Lower lobe of right lung (tissue), 2 donors: ENCODE measurements around the gene ZNF487. TPM values are rescaled to one million over a fixed set of nuclear protein-coding genes. Genes with fewer than 3 reads are reported as not detected.

Source experiments
- ATAC-seq, 2 donors: fragments of 200-7000 bp; cut with Tn5 transposase; one replicate each; pipeline ENCODE4 v1.9.1; 2020 to 2022; ENCODE audit warnings: mild to moderate bottlenecking in 2 of 2, moderate library complexity in 2 of 2
- DNase-seq: peaks from one replicate; pipeline ENCODE4 v3.0.0-alpha.2; 2020
- H3K27ac ChIP-seq: fragments of 200-600 bp; one replicate; pipeline ENCODE4 v1.8.0; 2022
- H3K27me3 ChIP-seq: fragments of 200-600 bp; one replicate; pipeline ENCODE4 v1.8.0; 2022; ENCODE audit warnings: low read depth
- H3K36me3 ChIP-seq: fragments of 200-600 bp; one replicate; pipeline ENCODE4 v1.8.0; 2022; ENCODE audit warnings: mild to moderate bottlenecking
- H3K4me1 ChIP-seq: fragments of 200-600 bp; one replicate; pipeline ENCODE4 v1.8.0; 2022
- H3K4me3 ChIP-seq: fragments of 200-600 bp; one replicate; pipeline ENCODE4 v1.8.0; 2022; ENCODE audit warnings: mild to moderate bottlenecking
- H3K9me3 ChIP-seq: fragments of 200-600 bp; one replicate; pipeline ENCODE4 v1.8.0; 2022
- intact Hi-C: fragments of 100-400 bp; cut with DNase I; formaldehyde crosslinking; loops from one replicate; pipeline ENCODE4 v1.11.0; 2022
- total RNA-seq: library from RNA; stranded (reverse); fragmentation: NEBNext Ultra II Directional; extraction: Animal tissue kit (Norgen Biotek cat#: 25700); gene quantifications from one replicate; pipeline ENCODE4 v1.2.1, GENCODE V29; 2021
- TF ChIP-seq, protein P1 (sequence below): fragments of 200-600 bp; IDR thresholded peaks from one replicate; pipeline ENCODE4 v1.8.0; 2022; ENCODE audit warnings: antibody characterized with exemption, mild to moderate bottlenecking
- donor health status: DM: no; HTN: yes; CAD: no; lungs with severe emphysema.

ZNF487 gene
- total RNA-seq, 1 donor from 2014 or later, result 5.0 TPM

DNA sequence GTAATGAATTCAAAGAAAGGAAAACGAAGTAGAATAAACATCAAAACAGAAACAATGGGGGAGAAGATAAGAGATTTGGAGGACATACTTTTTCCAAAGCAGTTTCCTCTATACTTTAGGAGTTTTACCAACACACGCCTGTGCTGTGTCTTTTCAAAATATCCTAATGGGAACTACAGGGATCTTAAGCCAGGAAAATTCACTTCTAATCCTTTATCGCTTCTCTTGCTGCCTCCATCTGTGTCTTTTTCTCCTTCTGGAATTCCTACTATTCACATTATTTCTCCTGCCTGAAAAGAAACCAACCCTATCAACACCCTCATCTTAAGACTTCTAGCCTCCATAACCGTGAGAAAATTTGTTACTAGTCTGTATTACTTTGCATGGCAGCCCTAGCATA lies 34.7 kb upstream of the ZNF487 start:
- intact Hi-C loops, result no loop called here
- Histone ChIP-seq H3K27me3 (no peaks in the 10 kb centered on the region), H3K4me3 (no peak overlapping the region), H3K4me1 (peaks cover 95% of the 10 kb centered on the region), H3K9me3 (no peaks in the 10 kb centered on the region), H3K36me3 (peaks cover 27% of the 10 kb centered on the region), H3K27ac (no peak overlapping the region)
- TF ChIP-seq, protein P1, sequence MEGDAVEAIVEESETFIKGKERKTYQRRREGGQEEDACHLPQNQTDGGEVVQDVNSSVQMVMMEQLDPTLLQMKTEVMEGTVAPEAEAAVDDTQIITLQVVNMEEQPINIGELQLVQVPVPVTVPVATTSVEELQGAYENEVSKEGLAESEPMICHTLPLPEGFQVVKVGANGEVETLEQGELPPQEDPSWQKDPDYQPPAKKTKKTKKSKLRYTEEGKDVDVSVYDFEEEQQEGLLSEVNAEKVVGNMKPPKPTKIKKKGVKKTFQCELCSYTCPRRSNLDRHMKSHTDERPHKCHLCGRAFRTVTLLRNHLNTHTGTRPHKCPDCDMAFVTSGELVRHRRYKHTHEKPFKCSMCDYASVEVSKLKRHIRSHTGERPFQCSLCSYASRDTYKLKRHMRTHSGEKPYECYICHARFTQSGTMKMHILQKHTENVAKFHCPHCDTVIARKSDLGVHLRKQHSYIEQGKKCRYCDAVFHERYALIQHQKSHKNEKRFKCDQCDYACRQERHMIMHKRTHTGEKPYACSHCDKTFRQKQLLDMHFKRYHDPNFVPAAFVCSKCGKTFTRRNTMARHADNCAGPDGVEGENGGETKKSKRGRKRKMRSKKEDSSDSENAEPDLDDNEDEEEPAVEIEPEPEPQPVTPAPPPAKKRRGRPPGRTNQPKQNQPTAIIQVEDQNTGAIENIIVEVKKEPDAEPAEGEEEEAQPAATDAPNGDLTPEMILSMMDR, result no peak
- no peak for DNase-seq
- ATAC-seq, result no peak

DNA sequence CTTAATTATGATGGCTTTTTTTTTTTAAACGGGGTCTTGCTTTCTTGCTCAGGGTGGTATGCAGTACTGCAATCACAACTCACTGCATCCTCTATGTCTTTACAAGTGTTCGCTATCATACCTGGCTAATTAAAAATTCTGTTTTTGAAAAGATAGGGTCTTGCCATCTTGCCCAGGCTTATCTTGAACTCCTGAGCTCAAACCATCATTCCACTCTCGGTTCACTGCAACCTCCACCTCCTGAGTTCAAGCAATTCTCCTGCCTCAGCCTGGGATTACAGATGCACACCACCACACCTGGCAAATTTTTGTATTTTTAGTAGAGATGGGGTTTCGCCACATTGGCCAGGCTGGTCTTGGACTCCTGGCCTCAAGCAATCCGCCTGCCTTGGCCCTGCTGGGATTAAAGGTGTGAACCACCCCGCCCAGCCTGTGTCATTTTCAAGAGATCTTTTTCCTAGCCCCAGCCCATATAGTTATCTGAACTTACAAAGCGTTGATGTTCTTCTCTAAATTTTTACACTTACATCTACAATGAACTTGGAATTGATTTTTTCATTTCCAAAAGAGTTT lies 33.9 kb upstream of the ZNF487 start:
- Histone ChIP-seq H3K36me3 (peaks cover 27% of the 10 kb centered on the region), H3K9me3 (no peaks in the 10 kb centered on the region), H3K4me3 (no peak overlapping the region), H3K27ac (peak overlapping the region; percentile 1), H3K27me3 (no peaks in the 10 kb centered on the region), H3K4me1 (peaks cover 88% of the 10 kb centered on the region)
- ATAC-seq (no peak), DNase-seq (no peak)
- TF ChIP-seq, protein P1, result no peak
- intact Hi-C loops, result no loop called here

DNA sequence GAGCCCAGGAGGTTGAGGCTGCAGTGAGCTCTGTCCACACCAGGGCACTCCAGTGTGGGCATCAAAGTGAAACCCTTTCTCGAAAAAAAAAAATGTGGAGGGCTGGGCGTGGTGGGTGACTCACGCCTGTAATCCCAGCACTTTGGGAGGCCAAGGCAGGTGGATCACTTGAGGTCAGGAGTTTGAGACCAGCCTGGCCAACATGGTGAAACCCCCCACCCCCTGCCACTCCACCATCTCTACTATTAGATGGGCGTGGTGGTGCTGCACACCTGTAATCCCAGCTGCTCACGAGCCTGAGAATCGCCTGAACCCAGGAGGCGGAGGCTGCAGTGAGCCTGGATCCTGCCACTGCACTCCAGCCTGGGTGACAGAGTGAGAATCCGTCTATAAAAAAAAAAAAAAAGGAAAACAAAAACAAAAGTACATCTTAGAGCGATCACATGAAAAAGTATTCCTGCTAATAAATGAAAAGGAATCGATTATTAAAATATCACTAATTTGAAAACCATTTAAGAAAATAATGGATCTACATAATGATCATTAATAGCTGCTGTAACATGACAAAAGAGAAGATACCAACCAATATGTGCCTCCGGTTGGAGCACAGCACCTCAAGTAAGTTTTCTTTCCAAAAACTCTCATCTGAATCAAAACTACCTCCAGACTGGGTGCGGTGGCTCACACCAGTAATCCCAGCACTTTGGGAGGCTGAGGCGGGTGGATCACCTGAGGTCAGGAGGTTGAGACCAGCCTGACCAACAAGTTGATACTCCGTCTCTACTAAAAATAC lies 32.8 kb upstream of the ZNF487 start:
- Histone ChIP-seq H3K4me3 (peak overlapping the region; percentile 79), H3K36me3 (peaks cover 25% of the 10 kb centered on the region), H3K27ac (peak overlapping the region; percentile 29), H3K9me3 (no peaks in the 10 kb centered on the region), H3K4me1 (peaks cover 76% of the 10 kb centered on the region), H3K27me3 (no peaks in the 10 kb centered on the region)
- ATAC-seq (no peak), DNase-seq (no peak)
- intact Hi-C loops, result no loop called here
- TF ChIP-seq, protein P1, result no peak

DNA sequence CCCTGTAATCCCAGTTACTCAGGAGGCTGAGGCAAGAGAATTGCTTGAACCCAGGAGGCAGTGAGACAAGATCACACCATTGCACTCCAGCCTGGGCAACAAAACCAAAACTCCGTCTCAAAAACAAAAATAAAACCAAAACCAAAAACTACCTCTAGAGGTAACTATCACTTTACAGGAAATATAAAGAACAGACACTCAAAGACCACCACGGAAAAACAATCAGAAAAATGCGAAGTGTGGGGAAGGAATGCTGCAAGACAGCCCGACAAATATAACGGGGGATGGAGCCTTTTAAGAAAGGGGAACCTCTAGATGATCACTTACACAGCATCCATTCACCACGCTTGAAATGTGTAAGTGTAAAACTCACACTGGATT lies 32.2 kb upstream of the ZNF487 start:
- peaks cover 19% of the 10 kb centered on the region for H3K36me3 ChIP-seq
- peak overlapping the region; percentile 29 for H3K27ac ChIP-seq
- no peaks in the 10 kb centered on the region for H3K9me3 ChIP-seq
- DNase-seq, result no peak
- H3K4me1 ChIP-seq, result peaks cover 73% of the 10 kb centered on the region
- intact Hi-C loops, result no loop called here
- H3K4me3 ChIP-seq, result peak overlapping the region; percentile 79
- no peaks in the 10 kb centered on the region for H3K27me3 ChIP-seq
- ATAC-seq, result no peak
- TF ChIP-seq, protein P1, result no peak

DNA sequence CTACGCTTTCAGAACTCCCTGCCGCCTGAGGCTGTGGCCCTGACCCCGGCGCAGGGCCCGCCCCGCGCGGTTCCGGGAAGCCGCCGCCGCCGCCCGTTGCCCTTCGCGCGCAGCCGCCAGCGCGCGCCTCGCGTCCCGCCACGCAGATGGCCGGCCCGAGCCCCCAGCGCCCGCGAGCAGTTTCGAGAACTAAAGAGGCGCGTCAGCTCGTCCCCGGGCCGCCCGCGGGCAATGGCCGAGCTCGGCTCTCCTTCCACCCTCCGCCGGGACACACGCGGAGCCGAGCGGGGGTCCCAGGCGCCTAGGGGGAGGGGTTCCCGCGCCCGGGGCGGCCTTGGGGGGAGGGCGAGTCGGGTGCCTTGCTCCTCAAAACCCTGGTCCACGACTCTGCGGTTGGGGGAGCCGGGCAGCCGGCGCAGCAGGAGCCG lies 29.7 kb upstream of the ZNF487 start:
- no peaks in the 10 kb centered on the region for H3K9me3 ChIP-seq
- peak; percentile 78 for DNase-seq
- peak overlapping the region; percentile 79 for H3K4me3 ChIP-seq
- TF ChIP-seq, protein P1, result no peak
- peak overlapping the region; percentile 98 for H3K27ac ChIP-seq
- peak; percentile 36 to 60 for ATAC-seq
- H3K4me1 ChIP-seq, result peaks cover 54% of the 10 kb centered on the region
- peaks cover 15% of the 10 kb centered on the region for H3K36me3 ChIP-seq
- intact Hi-C loops, result no loop called here
- no peaks in the 10 kb centered on the region for H3K27me3 ChIP-seq
